Gastrocnemius medialis (tissue), 4 donors: Measurements from ENCODE around the gene KCTD18.

ENCODE experiments used
- POLR2A ChIP-seq, 2 donors: fragments of 450-650 bp; IDR thresholded peaks; one replicate each; pipeline ENCODE4 v1.6.1; 2017; ENCODE audit warnings: antibody characterized with exemption in 2 of 2, mild to moderate bottlenecking in 2 of 2, moderate library complexity in 2 of 2
- TF ChIP-seq, protein P1 (sequence below), 5 experiments: fragments of 450-650 bp in 3 of 5; fragments of 200-600 bp in 2 of 5; sonication (generic) in 2 of 5; IDR thresholded peaks in 4 of 5; conservative IDR thresholded peaks in 1 of 5; 1 replicate in 4 of 5; 2 replicates in 1 of 5; pipeline ENCODE4 v1.5.1; 2016 to 2019; ENCODE audit warnings: antibody characterized with exemption in 5 of 5, mild to moderate bottlenecking in 3 of 5, moderate library complexity in 3 of 5

DNA sequence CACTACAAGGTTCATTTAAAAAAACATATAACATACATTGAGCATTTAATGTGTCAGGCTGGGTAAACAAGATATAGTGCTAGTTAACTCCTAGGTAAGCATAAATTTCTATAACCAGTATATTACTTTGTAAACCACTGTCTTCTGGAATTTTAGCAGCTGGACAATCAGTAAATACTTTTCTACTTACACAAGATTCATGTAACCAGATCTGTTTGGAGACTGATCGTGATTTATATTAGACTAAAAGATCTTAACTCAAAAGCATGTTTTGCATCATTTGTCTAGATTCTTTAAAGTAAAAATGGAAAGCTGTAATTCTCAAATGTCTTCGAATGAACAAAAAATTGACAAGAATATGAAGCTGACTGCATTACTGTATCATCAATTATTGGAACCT lies 15.2 kb upstream of the KCTD18 start:
- TF ChIP-seq, protein P1, sequence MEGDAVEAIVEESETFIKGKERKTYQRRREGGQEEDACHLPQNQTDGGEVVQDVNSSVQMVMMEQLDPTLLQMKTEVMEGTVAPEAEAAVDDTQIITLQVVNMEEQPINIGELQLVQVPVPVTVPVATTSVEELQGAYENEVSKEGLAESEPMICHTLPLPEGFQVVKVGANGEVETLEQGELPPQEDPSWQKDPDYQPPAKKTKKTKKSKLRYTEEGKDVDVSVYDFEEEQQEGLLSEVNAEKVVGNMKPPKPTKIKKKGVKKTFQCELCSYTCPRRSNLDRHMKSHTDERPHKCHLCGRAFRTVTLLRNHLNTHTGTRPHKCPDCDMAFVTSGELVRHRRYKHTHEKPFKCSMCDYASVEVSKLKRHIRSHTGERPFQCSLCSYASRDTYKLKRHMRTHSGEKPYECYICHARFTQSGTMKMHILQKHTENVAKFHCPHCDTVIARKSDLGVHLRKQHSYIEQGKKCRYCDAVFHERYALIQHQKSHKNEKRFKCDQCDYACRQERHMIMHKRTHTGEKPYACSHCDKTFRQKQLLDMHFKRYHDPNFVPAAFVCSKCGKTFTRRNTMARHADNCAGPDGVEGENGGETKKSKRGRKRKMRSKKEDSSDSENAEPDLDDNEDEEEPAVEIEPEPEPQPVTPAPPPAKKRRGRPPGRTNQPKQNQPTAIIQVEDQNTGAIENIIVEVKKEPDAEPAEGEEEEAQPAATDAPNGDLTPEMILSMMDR (IDR thresholded peaks at IDR 0.05 in 4 of 5, conservative IDR thresholded peaks at IDR 0.05 in 1 of 5) = no peak
- no peak for TF ChIP-seq POLR2A (IDR thresholded peaks at IDR 0.05)
